Motor neuron (in vitro differentiated cells): ENCODE data around the gene STIL. TPM values are rescaled to one million over a fixed set of nuclear protein-coding genes. Genes with fewer than 3 reads are reported as not detected.
A peak's percentile ranks its signal among the peaks of the same experiment; 100 is the strongest.

Experiments
- ATAC-seq, 8 experiments: fragments of 200-7000 bp; cut with Tn5 transposase; replicated peaks in 6 of 8; 2 replicates each; pipeline ENCODE4 v1.8.0; 2021; ENCODE audit warnings: mild to moderate bottlenecking in 8 of 8, moderate library complexity in 8 of 8
- H3K27ac ChIP-seq, 2 donors: fragments of 250-450 bp; sonication (Bioruptor Pico); 2 replicates each; pipeline ENCODE4 v1.9.0; 2021; ENCODE audit warnings: antibody characterized with exemption in 2 of 2, mild to moderate bottlenecking in 2 of 2, moderate library complexity in 1 of 2
- H3K4me1 ChIP-seq, 2 donors: fragments of 250-450 bp; sonication (Bioruptor Pico); replicated peaks in 1 of 2; 2 replicates each; pipeline ENCODE4 v1.6.1; 2021; ENCODE audit warnings: antibody characterized with exemption in 2 of 2, mild to moderate bottlenecking in 2 of 2, moderate library complexity in 1 of 2
- H3K4me3 ChIP-seq, 5 donors: fragments of 250-450 bp; sonication (Bioruptor Pico); 2 replicates each; pipeline ENCODE4 v1.9.0; 2021; ENCODE audit warnings: antibody characterized with exemption in 5 of 5, mild to moderate bottlenecking in 5 of 5, moderate library complexity in 4 of 5
- WGBS, 10 experiments: fragments of 450-650 bp; shearing (Covaris generic); methylation state at CpG; one replicate each; pipeline ENCODE4 v1.0.0; 2022; 5-methylcytosine and 5-hydroxymethylcytosine counted together
- in situ Hi-C, 9 experiments: fragments of 400-800 bp; cut with MboI; loops; one replicate each; pipeline ENCODE4 v1.15.0; 2021; ENCODE audit warnings: low sequenced_read_pairs in 9 of 9, low pct_unique_long_range_greater_than_20kb in 2 of 9; ENCODE audit not compliant: unreplicated experiment in 9 of 9
- total RNA-seq, 8 experiments: library from RNA; unstranded; fragments of 300-600 nt; gene quantifications; 2 replicates each; pipeline versions ENCODE4 v1.2.3 to v1.2.4, GENCODE V29; 2022

The STIL gene
- total RNA-seq, 8 experiments from 2014 or later, result 1.2 to 20.3 (median 3.7) TPM

GRCh38 chr1:47229031-47229885, 84.7 kb downstream of the STIL start:
- H3K4me1 ChIP-seq, result peaks cover 8 to 18% of the 10 kb centered on the region in 2 donors

DNA sequence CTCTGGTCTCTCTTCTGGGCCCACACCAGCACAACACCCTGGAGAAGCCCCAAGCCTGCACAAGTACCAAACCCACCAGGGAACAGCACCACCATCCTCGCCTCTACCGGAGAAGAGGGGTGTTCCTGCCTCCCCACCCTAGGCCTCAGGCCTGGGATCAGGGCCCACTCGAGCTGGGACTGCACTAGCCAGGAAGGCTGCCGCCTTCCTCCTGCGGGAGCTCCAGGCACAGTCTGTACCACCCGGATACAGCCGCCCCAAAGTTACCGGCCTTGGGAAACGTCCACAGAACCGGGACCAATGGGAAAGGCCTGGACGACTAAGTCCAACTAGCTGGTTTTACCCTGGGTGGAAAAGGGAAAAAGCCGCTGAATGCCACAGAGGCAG, 85.3 kb downstream of the STIL start:
- Histone ChIP-seq H3K4me1 (peaks cover 8 to 18% of the 10 kb centered on the region in 2 donors), H3K4me3 (no peak overlapping the region)

More at GRCh38 chr1:47229031-47229885, 84.7 kb downstream of the STIL start:
- WGBS, 10 experiments, result 20 to 42% (median 33%) methylated on average over 2 to 15 of the region's 35 CpGs; no CpG with 5 or more reads in 6 of the 10 experiments
- no peak for ATAC-seq
- H3K4me3 ChIP-seq, result no peak overlapping the region
- in situ Hi-C loops, result no loop called here
- H3K27ac ChIP-seq, result no peak overlapping the region

DNA sequence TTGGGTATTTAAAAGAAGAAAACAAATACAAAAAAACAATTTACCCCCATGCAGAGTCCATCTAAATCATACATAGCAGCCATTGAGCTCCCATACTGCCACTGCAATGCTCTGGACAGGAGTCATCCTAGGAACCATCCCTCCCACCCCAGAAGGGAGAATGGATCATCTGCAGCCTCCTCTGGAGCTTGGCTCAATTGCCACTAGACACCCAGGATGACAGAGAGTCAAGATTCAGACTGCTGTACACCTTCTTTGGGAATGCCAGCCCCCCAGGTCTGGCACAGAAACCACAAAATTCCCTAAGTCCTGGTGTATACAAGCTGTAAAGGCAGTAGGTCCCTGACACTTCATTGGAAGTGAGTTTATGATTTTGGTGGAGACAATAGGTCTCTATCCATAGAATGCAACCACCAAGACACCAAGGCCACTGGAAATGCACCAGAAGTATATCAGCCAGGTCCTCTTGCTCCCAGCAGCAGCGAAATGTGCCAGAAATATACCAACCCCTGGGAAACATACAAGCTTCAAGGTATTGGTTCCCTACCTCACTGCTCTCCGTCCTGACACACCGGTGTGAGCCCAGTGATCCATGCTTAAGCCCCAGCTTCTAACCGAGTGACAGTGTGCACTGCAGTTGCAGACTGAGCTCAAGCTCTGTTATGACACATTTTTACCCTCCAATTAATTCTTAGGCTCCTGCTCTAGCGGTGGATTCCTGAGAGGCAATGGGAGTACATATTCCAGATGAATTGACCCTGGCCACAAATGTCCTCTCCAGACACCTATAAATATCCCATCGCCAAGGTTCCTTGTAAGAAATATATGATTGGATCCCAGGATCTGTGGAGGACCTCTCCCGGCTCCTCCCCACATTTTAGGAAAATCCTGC, 86.4 kb downstream of the STIL start:
- H3K4me1 ChIP-seq, result peaks cover 8 to 18% of the 10 kb centered on the region in 2 donors
- 32 to 61% (median 48%) methylated on average over 1 to 7 of the region's 7 CpGs; no CpG with 5 or more reads in 4 of the 10 experiments for WGBS, 10 experiments
- H3K27ac ChIP-seq, result no peak overlapping the region
- H3K4me3 ChIP-seq, result no peak overlapping the region
- in situ Hi-C loops, result no loop called here
- no peak for ATAC-seq

More for the DNA sequence above, 85.3 kb downstream of the STIL start:
- in situ Hi-C loops, result no loop called here
- WGBS, 10 experiments, result 39 to 100% (median 64%) methylated on average over 1 to 10 of the region's 12 CpGs; no CpG with 5 or more reads in 5 of the 10 experiments
- H3K27ac ChIP-seq, result no peak overlapping the region
- no peak for ATAC-seq

- ATAC-seq, result no peak
- 39 to 80% (median 43%) methylated on average over 1 to 4 of the region's 4 CpGs; no CpG with 5 or more reads in 2 of the 10 experiments for WGBS, 10 experiments
- H3K27ac ChIP-seq, result no peak overlapping the region
- no peak overlapping the region for H3K4me3 ChIP-seq
- peaks cover 5 to 15% of the 10 kb centered on the region in 2 donors for H3K4me1 ChIP-seq
- in situ Hi-C loops, result no loop called here
These were observed 87.1 kb downstream of the STIL start for GRCh38 chr1:47226839-47227215.

DNA sequence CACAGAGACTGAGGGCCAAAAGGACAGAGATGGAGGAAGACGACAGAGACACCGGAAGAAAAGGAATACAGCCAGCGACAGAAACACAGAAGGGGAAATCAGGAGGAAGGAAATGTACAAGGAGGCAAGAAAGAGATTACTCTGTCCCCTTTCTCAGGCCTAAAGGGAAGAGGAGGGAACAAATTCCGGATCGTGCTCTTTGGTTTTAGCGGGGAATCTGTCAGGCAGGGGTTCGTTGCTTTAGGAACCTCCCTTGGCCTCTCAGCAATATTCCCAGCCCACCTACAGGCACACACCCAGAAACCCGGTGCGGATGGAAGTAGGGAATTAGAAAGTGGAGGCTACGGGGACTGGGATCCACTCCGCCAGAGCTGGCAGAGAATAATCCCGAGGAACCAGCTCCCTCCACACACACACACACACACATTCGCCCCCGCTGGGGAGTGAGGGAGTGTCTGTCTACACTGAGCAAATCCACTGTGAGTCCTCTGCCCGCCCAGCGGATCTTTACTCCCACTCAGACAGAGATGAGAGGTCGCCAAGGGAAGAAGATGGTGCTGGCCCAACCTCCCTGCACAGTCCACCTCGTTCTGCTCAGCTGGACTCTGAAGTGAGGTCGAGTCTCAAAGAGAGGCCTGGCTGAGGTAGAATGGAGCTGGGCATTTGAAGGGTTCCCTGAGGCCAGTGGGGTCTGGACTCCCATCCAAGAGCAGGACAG, 87.7 kb downstream of the STIL start:
- H3K4me3 ChIP-seq, result peak overlapping the region in 1 of 5 donors; percentile 18
- no peak for ATAC-seq
- no peak overlapping the region for H3K27ac ChIP-seq
- H3K4me1 ChIP-seq, result peaks cover 0 to 10% of the 10 kb centered on the region in 2 donors
- in situ Hi-C loops, result no loop called here
- WGBS, 10 experiments, result 0 to 60% (median 30%) methylated on average over 1 to 18 of the region's 19 CpGs; no CpG with 5 or more reads in 2 of the 10 experiments

GRCh38 chr1:47225430-47226100, 88.4 kb downstream of the STIL start:
- peak; percentile 51 to 90 (median 85) for ATAC-seq
- 0% methylated on average over 1 of the region's 79 CpGs; no CpG with 5 or more reads in 8 of the 10 experiments for WGBS, 10 experiments
- no peak overlapping the region for H3K27ac ChIP-seq
- in situ Hi-C loops, result no loop called here
- peak overlapping the region; percentile 9 to 28 (median 18) for H3K4me3 ChIP-seq
- H3K4me1 ChIP-seq, result peaks cover 0 to 10% of the 10 kb centered on the region in 2 donors

GRCh38 chr1:47224676-47225399, 89.1 kb downstream of the STIL start:
- peak; percentile 32 to 65 (median 57) for ATAC-seq
- Histone ChIP-seq H3K4me3 (peak overlapping the region in 4 of 5 donors; percentile 10 to 28 (median 20)), H3K27ac (no peak overlapping the region), H3K4me1 (peaks cover 0 to 10% of the 10 kb centered on the region in 2 donors)
- 1 to 32% (median 20%) methylated on average over 4 to 18 of the region's 30 CpGs; no CpG with 5 or more reads in 4 of the 10 experiments for WGBS, 10 experiments
- in situ Hi-C loops, result no loop called here

DNA sequence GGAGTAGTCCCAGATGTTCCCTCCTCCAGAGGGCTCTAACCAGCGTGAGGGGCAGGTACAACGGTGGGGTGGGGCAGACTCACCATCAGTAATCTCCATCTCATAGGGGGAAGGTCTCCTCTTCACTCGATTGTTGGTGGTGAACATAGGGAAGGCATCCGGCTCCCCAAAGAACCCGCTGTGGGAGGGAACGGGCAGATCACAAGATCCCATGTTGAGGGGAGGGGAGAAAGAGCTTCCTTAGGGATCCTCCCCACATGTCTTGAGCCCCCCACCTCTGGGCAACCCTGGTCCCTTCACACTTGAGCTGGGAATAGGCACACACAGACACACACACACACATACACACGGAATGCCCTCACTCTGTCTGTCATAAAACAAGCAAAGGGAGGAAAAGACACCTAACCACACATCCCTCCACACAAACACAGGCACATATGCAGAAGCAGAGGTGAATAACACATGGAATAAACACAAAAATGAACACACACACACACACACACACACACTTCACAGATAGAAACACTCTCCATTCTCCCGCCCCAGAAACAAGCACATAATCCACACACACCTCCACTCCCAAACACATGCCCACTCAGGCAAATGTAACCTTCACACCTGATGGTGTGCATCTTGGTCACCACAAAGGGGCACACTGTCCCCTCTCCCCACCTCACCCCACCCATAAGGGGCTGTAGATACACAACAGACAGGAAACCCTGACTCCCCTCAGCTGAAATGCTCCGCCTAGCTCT, 89.8 kb downstream of the STIL start:
- in situ Hi-C loops, result no loop called here
- H3K4me3 ChIP-seq, result no peak overlapping the region
- 0 to 60% (median 26%) methylated on average over 1 to 3 of the region's 9 CpGs; no CpG with 5 or more reads in 6 of the 10 experiments for WGBS, 10 experiments

GRCh38 chr1:47223174-47223920, 90.6 kb downstream of the STIL start:
- no peak for ATAC-seq
- in situ Hi-C loops, result no loop called here
- H3K4me3 ChIP-seq, result no peak overlapping the region
- H3K27ac ChIP-seq, result no peak overlapping the region
- peaks cover 0 to 10% of the 10 kb centered on the region in 2 donors for H3K4me1 ChIP-seq
- 0 to 68% (median 56%) methylated on average over 1 to 10 of the region's 10 CpGs; no CpG with 5 or more reads in 2 of the 10 experiments for WGBS, 10 experiments

More for the DNA sequence above, 89.8 kb downstream of the STIL start:
- ATAC-seq, result no peak
- peaks cover 0 to 10% of the 10 kb centered on the region in 2 donors for H3K4me1 ChIP-seq
- H3K27ac ChIP-seq, result no peak overlapping the region

DNA sequence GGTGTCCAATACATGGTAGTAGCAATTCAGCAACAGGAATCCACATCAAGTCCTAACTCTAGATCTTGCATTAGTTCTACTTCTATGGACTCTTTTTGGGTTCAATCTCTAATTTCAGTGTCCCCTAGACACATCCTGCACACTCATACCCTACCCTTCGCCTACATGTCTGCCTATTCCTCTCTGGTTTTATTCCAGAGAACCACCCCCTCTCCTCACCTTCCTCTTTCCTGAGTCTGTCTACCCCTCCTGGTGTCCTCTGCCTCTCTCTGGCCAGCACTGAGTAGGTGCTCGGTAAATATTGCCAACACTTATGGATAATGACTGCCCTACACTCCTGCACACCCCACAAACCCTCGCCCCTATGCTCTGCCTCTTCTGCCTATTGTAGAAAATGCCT, 91.5 kb downstream of the STIL start:
- Histone ChIP-seq H3K4me3 (no peak overlapping the region), H3K27ac (no peak overlapping the region), H3K4me1 (peaks cover 0 to 10% of the 10 kb centered on the region in 2 donors)
- ATAC-seq, result no peak
- in situ Hi-C loops, result no loop called here
- WGBS, 10 experiments, result 0 to 82% (median 70%) methylated on average over 1 to 3 of the region's 3 CpGs; no CpG with 5 or more reads in 3 of the 10 experiments
